Measurements from ENCODE around the gene ABHD17C.

ABHD17C gene

GRCh38 chr15:80674245-80674614 is 20.9 kb upstream of the ABHD17C start:
- no peak for TF ChIP-seq CTCF (IDR thresholded peaks at IDR 0.05; ENCODE audit: insufficient read depth, low read depth, low read length, missing control alignments)
- no peak overlapping the region for H3K4me3 ChIP-seq (ENCODE audit: low read length)
- peak; percentile 71 for DNase-seq (ENCODE audit: low read depth)

- DNase-seq (ENCODE audit: low read depth) = no peak
- TF ChIP-seq CTCF (IDR thresholded peaks at IDR 0.05; ENCODE audit: insufficient read depth, low read depth, low read length, missing control alignments) = no peak
- H3K4me3 ChIP-seq (ENCODE audit: low read length) = no peak overlapping the region
Measured at GRCh38 chr15:80677041-80677440, 18.1 kb upstream of the ABHD17C start.

- DNase-seq (ENCODE audit: low read depth) = peak; percentile 97
- TF ChIP-seq CTCF (IDR thresholded peaks at IDR 0.05; ENCODE audit: insufficient read depth, low read depth, low read length, missing control alignments) = no peak
- no peak overlapping the region for H3K4me3 ChIP-seq (ENCODE audit: low read length)
Measured at GRCh38 chr15:80679167-80679803, 15.8 kb upstream of the ABHD17C start.

GRCh38 chr15:80679804-80680175 is 15.3 kb upstream of the ABHD17C start:
- no peak for TF ChIP-seq CTCF (IDR thresholded peaks at IDR 0.05; ENCODE audit: insufficient read depth, low read depth, low read length, missing control alignments)
- no peak overlapping the region for H3K4me3 ChIP-seq (ENCODE audit: low read length)
- peak; percentile 83 for DNase-seq (ENCODE audit: low read depth)

GRCh38 chr15:80682201-80682600 is 12.9 kb upstream of the ABHD17C start:
- TF ChIP-seq CTCF (IDR thresholded peaks at IDR 0.05; ENCODE audit: insufficient read depth, low read depth, low read length, missing control alignments) = no peak
- DNase-seq (ENCODE audit: low read depth) = no peak
- H3K4me3 ChIP-seq (ENCODE audit: low read length) = no peak overlapping the region

GRCh38 chr15:80684697-80685096 is 10.4 kb upstream of the ABHD17C start:
- no peak for DNase-seq (ENCODE audit: low read depth)
- no peak overlapping the region for H3K4me3 ChIP-seq (ENCODE audit: low read length)
- TF ChIP-seq CTCF (IDR thresholded peaks at IDR 0.05; ENCODE audit: insufficient read depth, low read depth, low read length, missing control alignments) = no peak

- H3K4me3 ChIP-seq (ENCODE audit: low read length) = no peak overlapping the region
- DNase-seq (ENCODE audit: low read depth) = no peak
- no peak for TF ChIP-seq CTCF (IDR thresholded peaks at IDR 0.05; ENCODE audit: insufficient read depth, low read depth, low read length, missing control alignments)
Measured at GRCh38 chr15:80685628-80686027, 9.5 kb upstream of the ABHD17C start.
